Prostate gland (tissue), 2 donors: Measurements from ENCODE around the gene NSUN5.
"Not testable (repeated sequence)": the region's sequence is repeated elsewhere in the genome, so short reads cannot be mapped to it uniquely, and the experiment has no call there.

Source experiments
- CTCF ChIP-seq, 4 experiments: fragments of 200-600 bp in 2 of 4; fragments of 450-650 bp in 2 of 4; sonication (generic) in 2 of 4; IDR thresholded peaks; 1 replicate in 3 of 4; 2 replicates in 1 of 4; pipeline ENCODE4 v1.5.1; 2016 to 2019; ENCODE audit warnings: antibody characterized with exemption in 4 of 4, mild to moderate bottlenecking in 2 of 4, moderate library complexity in 2 of 4
- POLR2A ChIP-seq: fragments of 450-650 bp; IDR thresholded peaks from one replicate; pipeline ENCODE4 v1.6.1; 2016; ENCODE audit warnings: antibody characterized with exemption, mild to moderate bottlenecking
- POLR2AphosphoS5 ChIP-seq: sonication (generic); formaldehyde crosslinking; IDR thresholded peaks from one replicate; pipeline ENCODE4 v1.6.1; 2017; ENCODE audit warnings: antibody characterized with exemption

- not testable (repeated sequence) for TF ChIP-seq CTCF (IDR thresholded peaks at IDR 0.05); POLR2A; POLR2AphosphoS5
Observed at GRCh38 chr7:73266719-73267368, 41.8 kb downstream of the NSUN5 start.
